Central memory CD4-positive, alpha-beta T cell (primary cell): ENCODE data around the gene PSMD3.

Experiments
- DNase-seq: peaks from one replicate; pipeline ENCODE4 v3.0.0; 2022

The PSMD3 gene

GRCh38 chr17:39960524-39961041 is 20.0 kb upstream of the PSMD3 start:
- no peak for DNase-seq

- no peak for DNase-seq
Measured at GRCh38 chr17:39962642-39963220, 17.9 kb upstream of the PSMD3 start, which contains the start of gene GSDMA. Gene GSDMA (plus strand): TSS chr17:39963004. CDS start chr17:39965688, 2,684 bp downstream.

GRCh38 chr17:39963829-39964228 is 16.8 kb upstream of the PSMD3 start:
- DNase-seq, result no peak

- DNase-seq, result no peak
Measured at GRCh38 chr17:39965017-39965699, 15.4 kb upstream of the PSMD3 start.

- DNase-seq, result no peak
Measured at GRCh38 chr17:39966771-39967170, 13.8 kb upstream of the PSMD3 start.

GRCh38 chr17:39968761-39969160 is 11.8 kb upstream of the PSMD3 start:
- DNase-seq, result no peak

- no peak for DNase-seq
Measured at GRCh38 chr17:39969375-39969774, 11.2 kb upstream of the PSMD3 start.

GRCh38 chr17:39970157-39970692 is 10.4 kb upstream of the PSMD3 start:
- DNase-seq, result no peak

GRCh38 chr17:39971076-39971603 is 9.5 kb upstream of the PSMD3 start:
- DNase-seq, result no peak

GRCh38 chr17:39972271-39972670 is 8.3 kb upstream of the PSMD3 start:
- DNase-seq, result no peak

GRCh38 chr17:39973496-39973895 is 7.1 kb upstream of the PSMD3 start:
- DNase-seq, result no peak

- no peak for DNase-seq
Measured at GRCh38 chr17:39974433-39974832, 6.2 kb upstream of the PSMD3 start.

- DNase-seq, result no peak
Measured at GRCh38 chr17:39975801-39976200, 4.8 kb upstream of the PSMD3 start.

GRCh38 chr17:39979016-39979670 is 1.5 kb upstream of the PSMD3 start:
- no peak for DNase-seq

GRCh38 chr17:39979893-39980350 is 685 bp upstream of the PSMD3 start:
- no peak for DNase-seq

- no peak for DNase-seq
Measured at GRCh38 chr17:39981207-39981741, 667 bp downstream of the PSMD3 start.

GRCh38 chr17:39981766-39982375 is 1.3 kb downstream of the PSMD3 start:
- DNase-seq, result no peak

- DNase-seq, result no peak
Measured at GRCh38 chr17:39988206-39988810, 7.7 kb downstream of the PSMD3 start.

GRCh38 chr17:39994448-39994847 is 13.8 kb downstream of the PSMD3 start:
- DNase-seq, result no peak

- no peak for DNase-seq
Measured at GRCh38 chr17:39995438-39995837, 14.8 kb downstream of the PSMD3 start.

GRCh38 chr17:39996162-39996561 is 15.6 kb downstream of the PSMD3 start:
- no peak for DNase-seq

- DNase-seq, result no peak
Measured at GRCh38 chr17:39996800-39997199, 16.2 kb downstream of the PSMD3 start.
